GM21528 (cell line): ENCODE data around the gene PROSER3.

Source experiments
- ATAC-seq: cut with Tn5 transposase; IDR thresholded peaks from one replicate; pipeline ENCODE4 v1.9.1; 2021; ENCODE audit warnings: mild to moderate bottlenecking, moderate library complexity; ENCODE audit not compliant: unreplicated experiment, low FRiP score

PROSER3 gene

DNA sequence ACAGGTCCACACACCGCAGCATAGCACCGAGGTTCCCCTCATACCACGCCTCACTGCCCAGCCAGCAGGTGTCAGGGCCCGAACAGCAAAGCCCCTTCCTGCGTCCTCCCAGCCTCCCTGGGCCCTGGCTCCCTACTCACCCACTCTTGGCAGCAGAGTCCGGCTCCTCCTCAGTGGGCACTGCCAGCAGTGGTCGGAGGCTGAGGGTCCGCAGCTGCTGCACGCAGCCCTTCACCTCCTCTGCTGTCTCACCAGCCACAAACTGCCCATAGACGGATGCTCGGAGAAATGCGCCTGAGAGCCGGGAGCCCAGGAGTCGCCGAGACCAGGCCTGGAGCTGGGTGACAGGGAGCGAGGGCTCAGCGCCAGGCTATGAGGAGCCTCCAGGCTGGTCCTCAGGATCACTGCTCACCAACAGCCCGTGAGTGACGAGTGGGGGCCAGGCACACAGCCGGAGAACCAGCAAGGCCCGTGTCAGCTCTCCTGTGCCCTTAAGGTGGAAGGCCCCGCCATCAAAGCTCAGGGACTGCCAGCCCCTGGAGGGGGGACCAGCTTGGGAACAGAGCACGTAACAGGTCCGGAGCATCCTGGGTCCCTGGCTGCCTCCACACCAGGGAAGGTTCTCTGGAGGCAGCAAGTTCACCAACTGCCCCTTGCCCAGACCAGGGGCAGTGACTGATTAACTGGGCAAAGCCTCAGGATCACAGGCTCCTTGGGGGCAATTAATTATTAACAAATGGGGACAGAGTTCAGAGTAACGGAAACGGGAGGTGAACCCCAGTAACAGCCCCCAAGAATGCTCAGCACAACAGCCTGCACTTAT lies 54.5 kb downstream of the PROSER3 start, which contains the start of gene PRODH2:
TSS of gene PRODH2 (minus strand) at position 626 of the 823 bp plus-strand sequence. CDS start at position 586, 40 bp downstream.
- ATAC-seq = no peak

DNA sequence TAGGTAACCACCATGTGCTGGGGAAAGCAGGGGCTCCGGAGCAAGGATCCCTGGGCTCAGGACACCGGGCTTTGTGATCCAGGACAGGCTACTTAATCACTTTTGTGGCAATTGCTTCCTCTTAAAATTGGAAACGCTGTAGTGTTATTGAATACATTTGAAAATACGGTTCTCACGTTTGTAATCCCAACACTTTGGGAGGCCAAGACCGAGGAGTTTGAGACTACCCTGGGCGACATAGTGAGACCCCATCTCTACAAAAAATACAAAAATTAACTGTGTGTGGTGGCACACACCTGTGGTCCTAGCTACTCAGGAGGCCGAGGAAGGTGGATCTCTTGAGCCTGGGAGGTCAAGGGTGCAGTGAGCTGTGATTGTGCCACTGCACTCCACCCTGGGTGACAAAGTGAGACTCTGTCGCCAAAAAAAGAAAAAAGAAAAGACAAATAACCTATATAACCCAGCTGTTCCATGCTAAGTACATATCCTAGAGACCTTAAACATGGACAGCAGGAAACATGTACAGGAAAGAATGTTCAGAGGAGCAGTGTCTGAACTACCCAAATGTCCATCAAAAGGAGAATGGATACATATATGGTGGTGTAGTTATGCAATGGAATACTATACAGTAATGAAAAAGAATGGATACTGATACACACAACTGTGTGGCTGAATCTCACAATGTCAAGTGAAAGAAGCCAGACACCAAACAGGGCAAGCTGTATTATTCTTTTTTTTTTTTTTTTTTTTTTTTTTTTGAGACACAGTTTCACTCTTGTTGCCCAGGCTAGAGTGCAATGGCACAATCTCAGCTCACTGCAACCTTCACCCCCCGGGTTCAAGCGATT lies 55.3 kb downstream of the PROSER3 start:
- ATAC-seq = no peak

DNA sequence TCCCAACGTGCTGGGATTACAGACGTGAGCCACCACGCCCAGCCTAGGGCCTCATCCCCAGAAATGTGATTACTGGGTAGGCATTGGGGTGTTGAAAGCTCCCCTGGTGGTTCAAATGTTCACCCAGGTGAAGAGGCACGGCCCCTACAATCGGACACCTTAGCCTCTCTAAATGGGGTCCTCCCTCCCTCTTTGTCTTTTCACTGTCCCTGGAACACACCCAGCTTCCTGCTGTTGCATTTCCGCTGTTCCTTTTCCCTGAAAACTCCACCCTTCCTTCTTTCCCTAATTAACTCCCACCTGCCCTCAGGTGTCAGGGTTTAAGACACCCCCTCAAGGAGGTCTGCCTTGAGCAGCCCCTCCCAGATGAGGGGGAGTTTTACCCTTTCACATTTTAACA lies 58.3 kb downstream of the PROSER3 start:
- ATAC-seq = no peak

DNA sequence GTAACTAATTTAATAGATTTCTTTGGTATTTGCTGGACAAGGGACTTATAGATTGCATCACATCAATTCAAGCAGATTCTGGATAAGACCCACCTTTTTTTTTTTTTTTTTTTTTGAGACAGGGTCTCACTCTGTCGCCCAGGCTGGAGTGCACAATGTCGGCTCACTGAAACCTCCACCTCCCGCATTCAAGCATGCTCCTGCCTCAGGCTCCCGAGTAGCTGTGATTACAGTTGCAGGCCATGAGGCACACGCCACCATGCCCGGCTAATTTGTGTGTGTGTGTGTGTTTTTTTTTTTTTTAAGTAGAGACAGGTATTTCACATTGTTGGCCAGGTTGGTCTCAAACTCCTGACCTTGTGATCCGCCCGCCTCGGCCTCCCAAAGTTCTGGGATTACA lies 58.9 kb downstream of the PROSER3 start:
- no peak for ATAC-seq

DNA sequence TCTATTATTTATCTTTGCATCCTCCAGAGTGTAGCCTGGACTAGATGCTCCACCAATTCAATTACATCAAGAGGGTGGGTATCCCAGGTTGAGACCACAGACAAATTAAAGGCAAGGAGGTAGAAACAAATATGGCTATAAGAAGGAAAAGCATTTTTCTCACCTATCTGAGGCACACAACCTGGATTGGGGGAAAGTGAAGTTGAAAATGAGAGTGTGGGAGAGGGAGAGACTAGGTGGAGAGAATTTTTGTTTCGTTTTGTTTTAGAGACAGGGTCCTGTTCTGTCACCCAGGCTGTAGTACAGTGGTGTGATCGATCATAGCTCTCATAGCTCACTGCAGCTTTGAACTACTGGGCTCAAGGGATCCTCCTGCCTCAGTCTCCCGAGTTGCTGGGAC lies 60.5 kb downstream of the PROSER3 start:
- ATAC-seq = no peak
